ENCODE results near the gene FEM1A. TPM values are rescaled to one million over a fixed set of nuclear protein-coding genes. Genes with fewer than 3 reads are reported as not detected.

The FEM1A gene
- total and polyA plus RNA-seq, 2 of the 8 experiments (the other 6 are each of a cell fraction or from before 2014, with no cell fraction given): 6.7 to 16.1 TPM

- TF ChIP-seq CHD1 (IDR thresholded peaks at IDR 0.05; ENCODE audit: low read depth, low read length): no peak
- no peak for TF ChIP-seq ASH2L (IDR thresholded peaks at IDR 0.05; ENCODE audit: low read length)
- TF ChIP-seq JUN (IDR thresholded peaks at IDR 0.05; ENCODE audit: low read depth, low read length): no peak
- TF ChIP-seq SRF (IDR thresholded peaks at IDR 0.05; ENCODE audit: low read depth, low read length): no peak
- no peak for TF ChIP-seq CTCF (IDR thresholded peaks at IDR 0.05; ENCODE audit: control extremely low read depth in 1 of 3, insufficient read depth in 1 of 3, low read depth in 1 of 3, low read length in 3 of 3)
- TF ChIP-seq SP4 (IDR thresholded peaks at IDR 0.05; ENCODE audit: low read length): no peak
- TF ChIP-seq CBX5 (IDR thresholded peaks at IDR 0.05; ENCODE audit: low read depth, low read length): no peak
Measured at GRCh38 chr19:4830332-4830731, 38.8 kb downstream of the FEM1A start (continued).

Data from H1 (cell line).